CD4-positive, alpha-beta T cell treated with Interleukin-6 for 4 hours (primary cell): ENCODE measurements around the gene HLA-DRB1.
"Not testable (repeated sequence)": the region's sequence is repeated elsewhere in the genome, so short reads cannot be mapped to it uniquely, and the experiment has no call there.

Experiments
- DNase-seq: peaks from one replicate; pipeline ENCODE4 v3.0.0-alpha.2; 2020; ENCODE audit warnings: mixed read lengths

HLA-DRB1 gene

GRCh38 chr6:32554116-32554965 is 35.3 kb downstream of the HLA-DRB1 start:
- no peak for DNase-seq

- DNase-seq, result no peak
Measured at GRCh38 chr6:32553037-32553742, 36.5 kb downstream of the HLA-DRB1 start.

GRCh38 chr6:32551410-32551809 is 38.2 kb downstream of the HLA-DRB1 start:
- no peak for DNase-seq

GRCh38 chr6:32539839-32540238 is 49.8 kb downstream of the HLA-DRB1 start:
- no peak for DNase-seq

GRCh38 chr6:32530431-32530793 is 59.2 kb downstream of the HLA-DRB1 start:
- not testable (repeated sequence) for DNase-seq

GRCh38 chr6:32529697-32530430 is 59.8 kb downstream of the HLA-DRB1 start, which contains the start of gene HLA-DRB5:
Gene HLA-DRB5, minus strand, starts transcription at chr6:32530287. Its CDS starts 63 bp downstream, at chr6:32530224.
- DNase-seq, result peak; percentile 5
